Measurements from ENCODE around the gene NOL12.

GRCh38 chr22:37690407-37690806, 4.3 kb downstream of the NOL12 start:
- TF ChIP-seq CTCF (IDR thresholded peaks at IDR 0.05; ENCODE audit: low read depth, low read length) (no peak), POLR2A (IDR thresholded peaks at IDR 0.05; ENCODE audit: extremely low read depth, insufficient read length) (no peak), MAX (IDR thresholded peaks at IDR 0.05; ENCODE audit: low read depth, low read length) (no peak)

Measured in NB4 (cell line).